HG03469 (cell line): Measurements from ENCODE around the gene CREB1.

ENCODE experiments used
- ATAC-seq: cut with Tn5 transposase; IDR thresholded peaks from one replicate; pipeline ENCODE4 v1.9.1; 2021; ENCODE audit warnings: mild to moderate bottlenecking, moderate library complexity, moderate number of reproducible peaks; ENCODE audit not compliant: unreplicated experiment

Gene CREB1

DNA sequence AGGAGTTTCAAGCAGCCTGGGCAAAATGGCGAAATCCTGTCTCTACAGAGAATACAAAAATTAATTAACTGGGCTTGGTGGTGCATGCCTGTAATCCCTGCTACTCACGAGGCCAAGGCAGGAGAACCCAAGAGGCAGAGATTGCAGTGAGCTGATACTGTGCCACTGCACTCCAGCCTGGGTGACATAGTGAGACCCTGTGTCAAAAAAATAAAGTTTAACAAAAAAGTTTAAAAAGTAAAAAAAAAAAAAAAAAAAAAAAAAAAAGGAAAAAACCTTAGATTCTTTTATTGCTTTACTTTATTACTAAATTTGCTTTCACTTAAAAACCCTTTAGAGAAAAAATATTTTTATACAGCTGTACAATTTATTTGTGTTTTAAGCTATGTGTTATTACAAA is 10.7 kb downstream of the CREB1 start:
- ATAC-seq, result no peak

DNA sequence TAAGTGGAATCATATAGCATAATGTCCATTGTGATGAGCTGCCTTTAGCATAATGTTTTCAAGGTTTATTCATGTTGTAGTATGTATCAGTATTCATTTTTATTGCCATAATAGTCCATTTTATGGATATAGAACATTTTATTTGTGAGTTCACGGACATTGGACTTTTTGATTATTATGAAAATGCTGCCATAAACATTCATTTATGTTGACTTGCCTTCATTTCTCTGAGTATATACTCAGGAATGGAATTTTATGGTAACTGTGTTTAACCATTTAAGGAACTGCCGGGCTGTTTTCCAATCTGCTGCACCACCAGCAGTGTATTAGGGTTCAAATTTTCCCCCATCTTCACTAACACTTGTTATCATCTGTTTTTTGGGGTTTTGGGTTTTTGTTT is 12.2 kb downstream of the CREB1 start:
- no peak for ATAC-seq

DNA sequence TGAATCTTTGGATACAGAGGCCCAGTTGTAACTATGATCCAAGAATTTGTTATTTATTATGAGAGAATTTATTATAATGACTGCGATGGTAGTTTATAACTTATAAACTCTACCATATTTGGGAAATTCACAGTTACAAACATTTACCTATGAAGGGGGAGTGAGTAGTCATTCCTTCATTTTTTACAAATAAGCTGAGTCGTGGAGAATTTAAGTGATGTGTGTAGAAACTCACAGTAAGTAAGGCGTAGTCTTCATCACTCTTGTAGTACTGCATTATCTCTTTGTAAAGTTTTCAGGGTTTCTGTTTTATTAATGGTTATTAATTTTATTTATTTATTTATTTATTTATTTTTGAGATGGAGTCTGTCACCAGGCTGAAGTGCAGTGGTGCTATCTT is 13.5 kb downstream of the CREB1 start:
- no peak for ATAC-seq

DNA sequence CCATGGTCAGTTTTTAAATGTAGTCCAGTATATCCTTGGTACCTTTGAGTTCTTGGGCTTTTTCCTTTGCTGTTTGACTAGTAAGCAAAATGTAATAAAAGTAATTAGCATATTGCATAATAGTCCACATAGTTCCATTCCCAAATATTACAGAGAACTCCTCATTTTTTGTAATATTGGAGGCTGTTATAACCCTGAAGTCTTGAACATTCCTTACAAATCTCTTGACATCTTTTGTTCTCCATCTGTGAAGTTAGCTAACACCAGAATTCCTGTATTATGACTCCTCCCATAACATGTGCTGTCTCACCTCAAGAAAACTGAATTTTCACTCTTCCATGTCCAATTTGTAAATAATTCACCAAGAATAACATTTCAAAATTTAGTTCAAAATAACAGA is 17.1 kb downstream of the CREB1 start:
- no peak for ATAC-seq

GRCh38 chr2:207549145-207549544 is 19.4 kb downstream of the CREB1 start:
- no peak for ATAC-seq

DNA sequence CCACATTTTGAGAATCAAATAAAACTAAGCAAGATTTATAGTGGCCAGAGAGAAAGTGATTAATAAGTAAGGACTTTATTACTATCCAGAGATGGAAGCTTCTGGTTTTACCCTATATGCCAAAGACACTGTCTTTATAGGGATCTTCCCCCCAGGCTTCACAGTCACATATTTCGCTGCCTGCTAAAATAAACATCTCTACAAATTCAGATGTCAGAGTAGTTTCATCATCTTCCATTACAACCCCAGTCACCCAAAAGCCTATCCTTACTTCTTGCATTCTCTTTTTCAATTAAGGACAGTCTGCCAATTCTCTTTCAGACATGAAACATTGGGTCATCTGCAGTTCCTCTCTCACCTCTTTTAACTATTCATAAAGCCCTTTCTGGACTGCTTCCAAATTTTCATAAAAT is 28.3 kb downstream of the CREB1 start:
- no peak for ATAC-seq

GRCh38 chr2:207561386-207562080 is 31.8 kb downstream of the CREB1 start:
- ATAC-seq, result no peak

DNA sequence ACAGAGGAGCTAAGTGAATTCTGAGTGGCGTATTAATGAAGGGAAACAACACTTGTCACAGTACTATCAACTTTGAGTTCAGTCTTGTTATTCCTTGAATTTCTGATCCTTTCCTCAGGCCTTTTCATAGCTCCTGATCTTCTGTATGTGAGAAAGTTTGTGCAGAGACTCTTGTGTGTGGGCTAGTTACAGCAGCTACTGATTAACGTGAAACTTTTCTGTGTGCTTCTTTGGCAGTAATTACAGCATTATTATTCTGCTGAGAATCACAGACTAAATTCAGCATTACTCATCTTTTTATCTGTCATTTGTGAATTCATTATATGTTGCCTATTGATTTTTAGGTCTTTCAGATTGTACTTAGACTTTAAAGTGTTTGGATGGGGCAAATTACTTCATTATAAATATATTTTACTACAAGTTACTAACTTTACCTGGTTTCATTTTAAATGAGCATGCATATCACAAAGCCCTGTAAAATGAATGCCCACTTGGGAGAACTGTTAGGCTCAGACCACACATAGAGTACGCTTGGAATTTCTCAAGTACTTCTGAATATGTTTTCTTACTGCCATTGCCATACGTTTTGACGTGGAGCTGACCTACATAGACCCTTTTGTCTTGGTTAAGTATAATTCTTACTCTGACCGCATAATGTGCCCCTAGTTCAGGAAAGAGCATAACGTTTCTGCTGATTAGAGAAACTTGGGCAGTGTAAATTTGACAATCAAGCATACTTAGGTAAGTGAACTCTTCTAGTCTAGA is 36.2 kb downstream of the CREB1 start:
- ATAC-seq, result no peak

DNA sequence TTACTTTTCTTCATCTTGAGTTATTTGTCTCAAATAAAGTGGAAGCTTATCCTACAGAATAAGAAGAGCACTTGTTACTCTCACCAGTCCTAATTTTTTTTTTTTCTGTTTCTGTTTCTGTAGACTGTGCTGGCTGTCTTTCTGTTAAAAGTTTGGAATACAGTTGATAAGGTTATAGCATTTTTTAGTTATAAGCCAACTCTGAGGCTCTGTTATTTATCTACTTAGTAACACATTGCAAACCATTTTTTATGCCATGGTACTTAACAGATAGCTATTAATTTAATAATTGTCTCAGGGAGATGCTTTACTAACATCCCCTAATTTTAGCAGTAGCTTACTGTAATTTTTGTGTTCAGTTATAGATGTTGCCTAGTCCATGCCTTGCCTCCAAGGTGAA is 37.9 kb downstream of the CREB1 start:
- no peak for ATAC-seq

DNA sequence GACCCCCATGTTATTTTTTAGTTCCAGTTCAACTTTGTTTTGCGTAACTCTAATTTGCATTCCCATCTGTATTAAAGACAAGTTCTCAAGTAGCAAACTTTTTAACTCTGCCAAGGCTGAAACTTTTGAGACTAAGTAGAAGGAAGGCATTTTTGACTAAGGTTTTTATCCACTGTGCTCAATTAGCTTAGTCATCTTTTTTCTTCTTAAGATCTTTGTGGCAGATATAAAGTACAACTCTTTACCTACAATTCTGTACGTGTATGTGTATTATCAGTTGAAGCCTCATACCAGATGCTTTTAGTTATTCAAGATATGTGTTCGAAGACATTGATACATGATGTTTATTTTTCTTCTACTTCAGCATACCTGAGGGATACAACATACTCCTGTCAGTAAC is 41.6 kb downstream of the CREB1 start:
- ATAC-seq, result no peak

DNA sequence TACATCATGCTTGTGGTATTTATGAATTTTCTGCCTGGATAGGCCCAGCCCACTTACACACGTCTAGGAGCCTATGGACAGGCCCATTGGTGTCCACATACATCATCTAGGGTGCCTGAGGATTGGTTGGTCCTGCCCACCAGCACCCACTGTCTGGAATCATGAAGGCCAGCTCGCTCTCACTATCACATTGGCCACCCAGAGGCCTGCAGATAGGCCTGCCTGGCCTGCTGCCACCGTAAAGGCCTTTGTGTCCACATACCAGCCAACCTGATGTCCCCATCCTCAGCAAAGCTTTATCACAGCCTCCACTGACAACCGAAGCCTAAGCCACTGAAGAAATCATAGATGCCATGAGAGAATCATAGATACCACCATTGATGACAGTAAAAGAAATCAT is 55.2 kb downstream of the CREB1 start:
- ATAC-seq, result no peak

DNA sequence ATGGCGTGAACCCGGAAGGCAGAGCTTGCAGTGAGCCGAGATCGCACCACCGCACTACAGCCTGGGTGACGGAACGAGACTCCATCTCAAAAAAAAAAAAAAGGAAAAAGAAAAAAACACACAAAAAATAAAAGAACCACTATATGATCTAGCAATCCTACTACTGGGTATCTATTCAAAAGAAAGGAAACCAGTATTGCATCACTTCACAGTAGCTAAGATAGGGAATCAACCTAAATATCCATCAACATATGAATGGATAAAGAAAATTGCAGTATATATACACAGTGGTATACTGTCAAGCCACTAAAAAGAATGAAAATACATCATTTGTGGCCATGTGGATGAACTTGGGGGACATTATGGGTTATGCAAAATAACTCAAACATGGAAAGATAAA is 57.5 kb downstream of the CREB1 start:
- ATAC-seq, result no peak

- ATAC-seq, result no peak
Observed at GRCh38 chr2:207589143-207589542, 59.4 kb downstream of the CREB1 start.

GRCh38 chr2:207593277-207593676 is 63.5 kb downstream of the CREB1 start:
- no peak for ATAC-seq

- no peak for ATAC-seq
Observed at GRCh38 chr2:207594264-207594663, 64.5 kb downstream of the CREB1 start.

GRCh38 chr2:207594731-207595130 is 65.0 kb downstream of the CREB1 start:
- no peak for ATAC-seq

GRCh38 chr2:207599636-207600035 is 69.9 kb downstream of the CREB1 start:
- ATAC-seq, result no peak

DNA sequence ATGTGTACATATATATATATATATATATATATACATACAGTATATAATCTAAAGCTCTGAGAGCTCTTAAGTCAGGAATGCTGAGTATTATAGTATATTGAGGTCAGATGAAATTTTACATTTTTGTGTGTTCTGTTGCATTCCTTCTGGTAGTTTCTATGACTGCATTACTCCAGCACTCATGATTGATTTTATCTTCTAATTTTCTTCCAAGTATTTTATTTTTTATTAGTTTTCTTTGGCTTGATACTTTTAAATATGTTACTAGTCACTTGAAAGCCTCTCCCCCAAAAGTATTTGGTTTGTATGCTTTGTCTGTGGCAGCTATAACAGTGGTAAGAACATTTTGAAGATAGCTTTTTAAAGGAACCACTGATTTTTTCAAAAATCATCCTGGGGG is 70.5 kb downstream of the CREB1 start:
- no peak for ATAC-seq

GRCh38 chr2:207601774-207602173 is 72.0 kb downstream of the CREB1 start:
- ATAC-seq, result no peak

DNA sequence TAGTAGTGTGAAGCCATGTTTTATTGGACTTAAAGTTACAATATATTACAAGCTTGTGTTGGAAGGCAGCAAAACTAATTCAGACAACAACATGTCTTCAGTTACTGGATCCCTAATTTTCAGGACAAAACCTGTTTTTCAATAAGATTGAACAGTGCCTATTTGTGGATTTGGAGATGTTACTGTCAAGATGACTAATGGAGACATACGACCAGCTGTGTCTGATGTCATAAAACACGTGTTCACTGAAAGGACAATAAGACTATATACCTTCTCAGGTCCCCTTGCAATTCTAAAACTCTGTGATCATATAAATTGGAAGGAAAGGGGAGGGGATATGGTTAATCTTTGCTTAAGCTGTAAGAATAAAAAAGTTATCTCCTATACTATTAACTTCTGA is 73.7 kb downstream of the CREB1 start:
- ATAC-seq, result no peak

DNA sequence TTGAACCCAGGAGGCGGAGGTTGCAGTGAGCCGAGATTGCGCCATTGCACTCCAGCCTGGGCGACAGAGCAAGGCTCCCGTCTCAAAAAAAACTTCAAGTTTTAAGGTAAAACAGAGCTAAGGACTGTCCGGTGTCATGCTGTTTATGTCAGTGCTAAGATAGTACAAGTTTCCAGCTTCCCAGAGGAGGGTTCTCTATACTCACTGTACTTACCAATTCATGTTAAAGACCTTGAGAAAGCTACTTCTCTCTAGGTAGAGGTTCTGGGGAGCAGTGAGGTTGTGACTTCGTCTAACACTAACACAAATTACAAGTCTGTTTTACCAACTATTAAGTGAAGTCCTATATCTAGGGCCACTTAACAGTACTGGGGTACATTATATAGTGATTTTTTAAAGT is 76.6 kb downstream of the CREB1 start:
- ATAC-seq, result no peak

GRCh38 chr2:207606829-207607228 is 77.1 kb downstream of the CREB1 start:
- ATAC-seq, result no peak

- no peak for ATAC-seq
Observed at GRCh38 chr2:207612714-207613113, 83.0 kb downstream of the CREB1 start.
